Measurements from ENCODE around the gene IMMP2L. TPM values are rescaled to one million over a fixed set of nuclear protein-coding genes. Genes with fewer than 3 reads are reported as not detected.

The IMMP2L gene
- total and polyA plus RNA-seq, 2 experiments from 2014 or later, result 10.1 to 10.4 TPM

DNA sequence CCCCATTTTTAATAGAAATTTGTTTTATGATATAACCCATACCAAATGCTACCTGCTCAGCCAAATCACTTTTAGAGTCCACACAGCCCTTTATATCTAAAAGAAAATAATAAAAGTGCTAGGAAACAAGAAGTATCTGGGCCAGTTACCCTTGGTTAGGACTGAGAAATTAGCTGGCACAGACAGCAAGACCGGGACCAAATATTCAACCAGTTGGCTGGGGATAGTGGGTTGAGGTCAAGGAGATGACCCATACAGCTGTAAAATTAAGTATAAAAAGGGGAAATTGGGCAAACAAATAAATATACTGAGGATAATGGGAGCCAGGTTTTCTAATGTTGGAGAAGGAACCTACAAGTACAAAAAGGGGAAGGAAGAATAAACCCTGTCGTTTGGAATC is 174.3 kb downstream of the IMMP2L start:
- Histone ChIP-seq H3K4me2 (ENCODE audit: unreplicated experiment) (no peak overlapping the region), H4K20me1 (ENCODE audit: insufficient read depth) (no peaks in the 10 kb centered on the region), H3K9ac (no peak overlapping the region), H3K27me3 (replicated peaks; ENCODE audit: insufficient read depth) (no peaks in the 10 kb centered on the region), H3K27ac (no peak overlapping the region), H2AFZ (no peak overlapping the region), H3F3A (ENCODE audit: insufficient read depth) (peaks cover 4% of the 10 kb centered on the region; the same call in 1 of the 2 replicates), H3K79me2 (ENCODE audit: insufficient read depth) (no peaks in the 10 kb centered on the region), H3K36me3 (ENCODE audit: low read depth) (no peaks in the 10 kb centered on the region), H3K4me1 (ENCODE audit: insufficient read depth) (peaks cover 13% of the 10 kb centered on the region), H3K9me3 (ENCODE audit: low read depth) (no peaks in the 10 kb centered on the region), H3K9me2 (ENCODE audit: insufficient read depth) (no peaks in the 10 kb centered on the region), H3K4me3 (no peak overlapping the region)
- DNase-seq, result no peak
- in situ Hi-C loops (cut with MboI), result no loop called here
- 44 to 49% methylated on average over 2 of the region's 2 CpGs for WGBS, 2 experiments (ENCODE audit: low coverage in 1 of 2, low lambda C conversion rate in 2 of 2, missing lambda C conversion rate in 2 of 2)
- no peak for TF ChIP-seq EZH2phosphoT487 (IDR thresholded peaks at IDR 0.05; ENCODE audit: insufficient read depth, low read depth)
- TF ChIP-seq EZH2 (IDR thresholded peaks at IDR 0.05; ENCODE audit: insufficient read depth, poor library complexity, severe bottlenecking), result no peak

DNA sequence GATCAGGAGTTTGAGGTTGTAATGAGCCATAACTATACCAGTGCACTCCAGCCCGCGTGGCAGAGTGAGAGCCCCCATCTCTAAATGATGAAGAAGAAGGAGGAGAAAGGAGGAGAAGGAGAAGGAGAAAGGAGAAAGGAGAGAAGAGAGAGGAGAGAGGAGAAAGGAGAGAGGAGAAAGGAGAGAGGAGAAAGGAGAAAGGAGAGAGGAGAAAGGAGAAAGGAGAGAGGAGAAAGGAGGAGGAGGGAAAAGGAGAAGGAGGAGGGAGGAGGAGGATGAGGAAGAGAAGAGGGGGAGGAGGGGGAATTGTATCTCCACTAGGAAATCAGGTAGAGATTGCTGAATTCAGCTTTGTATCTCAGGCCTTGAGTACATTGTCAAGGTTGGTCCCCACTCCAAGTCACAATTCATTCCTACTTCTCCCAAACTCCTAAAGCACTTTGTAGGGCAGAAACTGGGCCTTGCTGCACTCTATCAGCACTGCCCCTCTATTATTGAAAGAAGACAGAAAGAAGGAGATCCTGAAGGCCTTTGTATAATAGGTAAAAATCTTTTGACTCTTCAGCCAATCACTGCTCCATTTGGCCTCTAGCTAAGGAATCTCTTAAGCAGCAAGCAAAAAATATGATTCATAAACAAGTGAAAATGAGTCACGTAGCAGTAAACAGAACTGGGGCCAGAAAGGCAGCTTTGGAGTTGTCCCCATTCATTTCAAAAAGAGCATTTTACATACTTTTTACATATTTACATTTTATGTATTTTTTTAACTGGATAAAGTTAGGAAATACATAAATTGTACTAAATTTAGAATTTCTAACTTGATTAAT is 178.0 kb downstream of the IMMP2L start:
- Histone ChIP-seq H2AFZ (0 out of 2 replicates have a peak overlapping the region, but pooled peaks have one; percentile 23), H3K9me3 (ENCODE audit: low read depth) (no peaks in the 10 kb centered on the region), H3K9me2 (ENCODE audit: insufficient read depth) (no peaks in the 10 kb centered on the region), H3K4me1 (ENCODE audit: insufficient read depth) (peaks cover 8% of the 10 kb centered on the region; the same call in 1 of the 2 replicates), H3K27me3 (replicated peaks; ENCODE audit: insufficient read depth) (no peaks in the 10 kb centered on the region), H3K4me3 (no peak overlapping the region), H3K27ac (no peak overlapping the region), H3F3A (ENCODE audit: insufficient read depth) (peaks cover 4% of the 10 kb centered on the region; the same call in 1 of the 2 replicates), H3K9ac (no peak overlapping the region), H3K4me2 (ENCODE audit: unreplicated experiment) (no peak overlapping the region), H4K20me1 (ENCODE audit: insufficient read depth) (no peaks in the 10 kb centered on the region), H3K36me3 (ENCODE audit: low read depth) (no peaks in the 10 kb centered on the region), H3K79me2 (ENCODE audit: insufficient read depth) (no peaks in the 10 kb centered on the region)
- peak; percentile 73 for DNase-seq
- TF ChIP-seq EZH2 (IDR thresholded peaks at IDR 0.05; ENCODE audit: insufficient read depth, poor library complexity, severe bottlenecking) (no peak), EZH2phosphoT487 (IDR thresholded peaks at IDR 0.05; ENCODE audit: insufficient read depth, low read depth) (no peak)
- in situ Hi-C loops (cut with MboI), result no loop called here
- WGBS, 2 experiments (ENCODE audit: low coverage in 1 of 2, low lambda C conversion rate in 2 of 2, missing lambda C conversion rate in 2 of 2), result 67 to 68% methylated on average over 3 of the region's 3 CpGs

DNA sequence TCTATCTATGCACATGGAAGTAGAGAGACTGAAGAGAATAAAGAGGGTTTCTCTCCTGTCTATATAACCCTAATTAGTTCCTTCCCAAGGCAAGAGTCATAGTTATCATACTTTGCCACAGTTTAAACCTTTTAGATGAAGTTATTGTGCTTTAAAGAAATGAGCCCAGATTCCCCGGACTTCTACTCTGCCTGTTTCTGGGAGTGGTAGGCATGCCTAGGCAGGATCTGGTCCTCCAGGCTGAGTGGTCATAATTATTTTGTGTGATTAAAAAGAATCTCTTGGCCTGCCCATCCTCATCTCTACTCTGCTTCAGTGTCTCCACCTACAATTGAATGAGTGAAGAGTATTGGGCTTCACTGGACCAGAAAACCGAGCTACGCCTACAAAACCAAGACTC is 179.2 kb downstream of the IMMP2L start:
- no peaks in the 10 kb centered on the region for H3K27me3 ChIP-seq (replicated peaks; ENCODE audit: insufficient read depth)
- no peak for DNase-seq
- no peak overlapping the region for H3K9ac ChIP-seq
- no peak overlapping the region for H3K4me2 ChIP-seq (ENCODE audit: unreplicated experiment)
- no peaks in the 10 kb centered on the region for H3K79me2 ChIP-seq (ENCODE audit: insufficient read depth)
- peaks cover 8% of the 10 kb centered on the region; the same call in 1 of the 2 replicates for H3K4me1 ChIP-seq (ENCODE audit: insufficient read depth)
- no peak overlapping the region for H2AFZ ChIP-seq
- no peaks in the 10 kb centered on the region for H3K9me2 ChIP-seq (ENCODE audit: insufficient read depth)
- peaks cover 4% of the 10 kb centered on the region; the same call in 1 of the 2 replicates for H3F3A ChIP-seq (ENCODE audit: insufficient read depth)
- no peak overlapping the region for H3K4me3 ChIP-seq
- no peaks in the 10 kb centered on the region for H3K36me3 ChIP-seq (ENCODE audit: low read depth)
- H3K9me3 ChIP-seq (ENCODE audit: low read depth), result no peaks in the 10 kb centered on the region
- TF ChIP-seq EZH2phosphoT487 (IDR thresholded peaks at IDR 0.05; ENCODE audit: insufficient read depth, low read depth), result no peak
- in situ Hi-C loops (cut with MboI), result no loop called here
- no peak overlapping the region for H3K27ac ChIP-seq
- WGBS, 2 experiments (ENCODE audit: low coverage in 1 of 2, low lambda C conversion rate in 2 of 2, missing lambda C conversion rate in 2 of 2), result 95 to 97% methylated on average over 3 of the region's 3 CpGs
- no peaks in the 10 kb centered on the region for H4K20me1 ChIP-seq (ENCODE audit: insufficient read depth)

DNA sequence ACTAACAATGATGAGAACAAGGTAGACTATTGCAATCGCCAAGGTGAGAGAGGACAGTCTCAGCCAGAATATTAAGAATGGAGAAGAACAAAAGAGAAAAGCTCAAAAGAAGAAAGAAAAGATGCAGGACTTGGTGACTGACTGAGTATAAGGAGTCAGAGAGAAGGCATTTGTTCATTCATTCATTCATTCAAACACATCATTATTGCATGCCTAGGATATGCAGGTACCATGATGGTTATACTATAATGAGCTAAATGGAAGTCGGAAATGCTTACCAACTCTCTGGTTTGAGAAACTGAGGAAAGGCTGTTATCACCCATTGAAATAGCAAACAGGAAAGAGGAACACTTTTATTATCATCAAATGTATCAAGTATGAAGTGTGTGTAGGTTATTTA is 180.7 kb downstream of the IMMP2L start:
- Histone ChIP-seq H3F3A (ENCODE audit: insufficient read depth) (peaks cover 4% of the 10 kb centered on the region; the same call in 1 of the 2 replicates), H3K9me2 (ENCODE audit: insufficient read depth) (no peaks in the 10 kb centered on the region), H3K79me2 (ENCODE audit: insufficient read depth) (no peaks in the 10 kb centered on the region), H3K9ac (no peak overlapping the region), H3K4me1 (ENCODE audit: insufficient read depth) (peaks cover 8% of the 10 kb centered on the region; the same call in 1 of the 2 replicates), H2AFZ (no peak overlapping the region), H3K4me3 (no peak overlapping the region), H3K36me3 (ENCODE audit: low read depth) (no peaks in the 10 kb centered on the region), H4K20me1 (ENCODE audit: insufficient read depth) (no peaks in the 10 kb centered on the region), H3K27ac (no peak overlapping the region), H3K4me2 (ENCODE audit: unreplicated experiment) (no peak overlapping the region), H3K9me3 (ENCODE audit: low read depth) (no peaks in the 10 kb centered on the region), H3K27me3 (replicated peaks; ENCODE audit: insufficient read depth) (no peaks in the 10 kb centered on the region)
- in situ Hi-C loops (cut with MboI), result no loop called here
- no peak for DNase-seq
- 85 to 92% methylated on average over 2 of the region's 2 CpGs for WGBS, 2 experiments (ENCODE audit: low coverage in 1 of 2, low lambda C conversion rate in 2 of 2, missing lambda C conversion rate in 2 of 2)
- TF ChIP-seq EZH2phosphoT487 (IDR thresholded peaks at IDR 0.05; ENCODE audit: insufficient read depth, low read depth) (no peak), EZH2 (IDR thresholded peaks at IDR 0.05; ENCODE audit: insufficient read depth, poor library complexity, severe bottlenecking) (no peak)

Measured in GM23248 (cell line).